H1 (cell line): ENCODE results near the gene ITPK1. TPM values are rescaled to one million over a fixed set of nuclear protein-coding genes. Genes with fewer than 3 reads are reported as not detected.

Experiments
- CTCF ChIA-PET: fragments of 300-600 bp; sonication (Branson Sonifier 250); formaldehyde crosslinking; loops from one replicate; lab custom pipeline; 2021; ENCODE audit not compliant: partially characterized antibody; lab: Charles Lee
- POLR2A ChIA-PET: fragments of 300-600 bp; sonication (Branson Sonifier 250); formaldehyde crosslinking; loops from one replicate; lab custom pipeline; 2021; ENCODE audit warnings: inconsistent platforms; ENCODE audit not compliant: partially characterized antibody; lab: Charles Lee
- DNase-seq, 2 experiments: peaks; one replicate each; pipeline versions ENCODE4 v3.0.0 to v3.0.0-alpha.2; 2010 to 2022; ENCODE audit warnings: low spot score in 2 of 2, low read depth in 1 of 2, mixed read lengths in 1 of 2
- FAIRE-seq: peaks from 2 replicates; lab custom pipeline; 2011; peaks lifted over from hg19 to GRCh38; lab: Jason Lieb, UNC
- H2AFZ ChIP-seq: 2 replicates; pipeline ENCODE4 v1.8.1; 2012; ENCODE audit warnings: low read length, inconsistent platforms
- H2AK5ac ChIP-seq: 2 replicates; pipeline ENCODE4 v1.6.1; 2013; ENCODE audit warnings: low read depth, low read length
- H2BK120ac ChIP-seq: replicated peaks from 2 replicates; pipeline ENCODE3; 2013; ENCODE audit warnings: low read depth, low read length, inconsistent platforms
- H2BK12ac ChIP-seq: 2 replicates; pipeline ENCODE4 v1.6.1; 2013; ENCODE audit warnings: low read depth, low read length
- H2BK15ac ChIP-seq: 2 replicates; pipeline ENCODE4 v1.6.1; 2013; ENCODE audit warnings: low read length
- H2BK20ac ChIP-seq: 2 replicates; pipeline ENCODE4 v1.6.1; 2013; ENCODE audit warnings: low read length
- H2BK5ac ChIP-seq: 2 replicates; pipeline ENCODE4 v1.6.1; 2013; ENCODE audit warnings: low read depth, low read length
- H3K14ac ChIP-seq: 2 replicates; pipeline ENCODE4 v1.6.1; 2013; ENCODE audit warnings: inconsistent platforms; ENCODE audit not compliant: insufficient read length
- H3K18ac ChIP-seq: 2 replicates; pipeline ENCODE4 v1.6.1; 2013; ENCODE audit warnings: low read length; ENCODE audit errors: extremely low read depth
- H3K23ac ChIP-seq: 2 replicates; pipeline ENCODE4 v1.6.1; 2013; ENCODE audit warnings: inconsistent platforms; ENCODE audit not compliant: insufficient read length
- H3K23me2 ChIP-seq: 2 replicates; pipeline ENCODE4 v1.6.1; 2013; ENCODE audit warnings: low read depth, low read length
- H3K27ac ChIP-seq: 2 replicates; pipeline ENCODE4 v1.6.1; 2011; ENCODE audit warnings: low read depth, low read length, inconsistent platforms
- H3K27me3 ChIP-seq, 4 experiments: replicated peaks in 1 of 4; 1 replicate in 1 of 4; 2 replicates in 3 of 4; pipeline versions ENCODE4 v1.6.1 to v1.8.1; 2011 to 2013; ENCODE audit warnings: low read length in 3 of 4, mild to moderate bottlenecking in 3 of 4, inconsistent platforms in 2 of 4, mixed read lengths in 2 of 4, moderate library complexity in 1 of 4; ENCODE audit not compliant: control insufficient read depth in 3 of 4, insufficient read depth in 3 of 4; ENCODE audit errors: extremely low read depth in 1 of 4
- H3K36me3 ChIP-seq, 4 experiments: 2 replicates each; pipeline versions ENCODE4 v1.6.1 to v1.8.1; 2011 to 2013; ENCODE audit warnings: mild to moderate bottlenecking in 4 of 4, low read length in 3 of 4, moderate library complexity in 2 of 4, control low read depth in 1 of 4, inconsistent platforms in 1 of 4; ENCODE audit not compliant: insufficient read depth in 4 of 4, control insufficient read depth in 2 of 4
- H3K4ac ChIP-seq: replicated peaks from 2 replicates; pipeline ENCODE3; 2013; ENCODE audit warnings: low read length, low read depth, mixed read lengths, inconsistent platforms; ENCODE audit not compliant: insufficient read length
- H3K4me1 ChIP-seq, 4 experiments: replicated peaks in 1 of 4; 1 replicate in 1 of 4; 2 replicates in 3 of 4; pipeline versions ENCODE4 v1.6.1 to v1.8.1; 2011 to 2013; ENCODE audit warnings: low read length in 3 of 4, inconsistent platforms in 2 of 4, mixed read lengths in 1 of 4; ENCODE audit not compliant: insufficient read depth in 4 of 4, control insufficient read depth in 3 of 4
- H3K4me2 ChIP-seq, 2 experiments: 2 replicates each; pipeline versions ENCODE4 v1.6.1 to v1.8.1; 2011 to 2013; ENCODE audit warnings: low read depth in 2 of 2, low read length in 2 of 2, control low read depth in 1 of 2, inconsistent platforms in 1 of 2, mild to moderate bottlenecking in 1 of 2; ENCODE audit not compliant: insufficient read depth in 1 of 2
- H3K4me3 ChIP-seq, 4 experiments: fragments of 200-600, 300-600 bp in 1 of 4; sonication (generic), shearing (Covaris generic), sonication (Bioruptor Twin) in 1 of 4; 2 replicates each; pipeline versions ENCODE4 v1.5.1 to v1.8.1; 2011 to 2016; ENCODE audit warnings: low read length in 4 of 4, low read depth in 3 of 4, control low read depth in 2 of 4, inconsistent platforms in 2 of 4, mild to moderate bottlenecking in 2 of 4, mixed read lengths in 1 of 4, moderate library complexity in 1 of 4; ENCODE audit not compliant: insufficient read depth in 2 of 4; ENCODE audit errors: extremely low read depth in 1 of 4
- H3K56ac ChIP-seq: replicated peaks from 2 replicates; pipeline ENCODE3; 2013; ENCODE audit warnings: low read depth, mild to moderate bottlenecking, mixed read lengths, low read length, inconsistent platforms; ENCODE audit not compliant: insufficient read length
- H3K79me1 ChIP-seq: 2 replicates; pipeline ENCODE4 v1.6.1; 2013; ENCODE audit warnings: low read depth, low read length, control low read depth
- H3K79me2 ChIP-seq, 2 experiments: 2 replicates each; pipeline versions ENCODE4 v1.6.1 to v1.8.1; 2012 to 2013; ENCODE audit warnings: low read length in 2 of 2, mild to moderate bottlenecking in 2 of 2, inconsistent platforms in 1 of 2; ENCODE audit not compliant: insufficient read depth in 2 of 2, control insufficient read depth in 1 of 2
- H3K9ac ChIP-seq, 4 experiments: replicated peaks in 1 of 4; 1 replicate in 1 of 4; 2 replicates in 3 of 4; pipeline versions ENCODE4 v1.6.1 to v1.8.1; 2011 to 2013; ENCODE audit warnings: low read depth in 3 of 4, low read length in 3 of 4, control low read depth in 2 of 4, mild to moderate bottlenecking in 2 of 4, moderate library complexity in 2 of 4, inconsistent platforms in 1 of 4; ENCODE audit errors: extremely low read depth in 1 of 4
- H3K9me3 ChIP-seq, 2 experiments: 2 replicates each; pipeline versions ENCODE4 v1.6.1 to v1.8.1; 2012 to 2013; ENCODE audit warnings: mild to moderate bottlenecking in 2 of 2, moderate library complexity in 2 of 2, control low read depth in 1 of 2, inconsistent platforms in 1 of 2, low read depth in 1 of 2, low read length in 1 of 2, mixed read lengths in 1 of 2; ENCODE audit not compliant: insufficient read depth in 2 of 2
- H4K20me1 ChIP-seq, 2 experiments: replicated peaks in 1 of 2; 2 replicates each; pipeline versions ENCODE3 to v1.8.1; 2011 to 2013; ENCODE audit warnings: inconsistent platforms in 2 of 2, low read length in 2 of 2, mild to moderate bottlenecking in 1 of 2; ENCODE audit not compliant: insufficient read depth in 2 of 2, control insufficient read depth in 1 of 2
- H4K5ac ChIP-seq: 2 replicates; pipeline ENCODE4 v1.6.1; 2013; ENCODE audit warnings: low read length, low read depth, mixed read lengths, inconsistent platforms; ENCODE audit not compliant: insufficient read length
- H4K8ac ChIP-seq: 2 replicates; pipeline ENCODE4 v1.8.0; 2013; ENCODE audit warnings: mild to moderate bottlenecking, moderate library complexity, low read length, inconsistent platforms; ENCODE audit not compliant: insufficient read depth; ENCODE audit errors: extremely low read depth
- H4K91ac ChIP-seq: replicated peaks from 2 replicates; pipeline ENCODE3; 2013; ENCODE audit warnings: low read length, mixed read lengths, inconsistent platforms; ENCODE audit not compliant: insufficient read length
- CHD1 ChIP-seq: IDR thresholded peaks from 2 replicates; pipeline ENCODE4 v1.6.1; 2012; ENCODE audit warnings: low read depth, low read length, improper control_type of control experiment
- CHD2 ChIP-seq: IDR thresholded peaks from 2 replicates; pipeline ENCODE4 v1.6.1; 2012; ENCODE audit warnings: low read length, improper control_type of control experiment
- E2F6 ChIP-seq: IDR thresholded peaks from 2 replicates; pipeline ENCODE4 v1.6.1; 2012; ENCODE audit warnings: inconsistent platforms
- EP300 ChIP-seq, 2 experiments: IDR thresholded peaks; 1 replicate in 1 of 2; 2 replicates in 1 of 2; pipeline ENCODE4 v1.6.1; 2011 to 2012; ENCODE audit warnings: low read depth in 2 of 2, low read length in 2 of 2, mild to moderate bottlenecking in 2 of 2, borderline replicate concordance in 1 of 2, inconsistent platforms in 1 of 2, moderate library complexity in 1 of 2
- RXRA ChIP-seq: IDR thresholded peaks from 2 replicates; pipeline ENCODE4 v1.6.1; 2011; ENCODE audit warnings: low read depth, mild to moderate bottlenecking, low read length, moderate library complexity; ENCODE audit not compliant: insufficient read depth
- SIRT6 ChIP-seq: IDR thresholded peaks from one replicate; pipeline ENCODE4 v1.7.1; 2012; ENCODE audit warnings: low read length, inconsistent platforms
- SIX5 ChIP-seq: IDR thresholded peaks from 2 replicates; pipeline ENCODE4 v1.6.1; 2011; ENCODE audit warnings: mild to moderate bottlenecking, low read depth, low read length
- SP2 ChIP-seq: IDR thresholded peaks from 2 replicates; pipeline ENCODE4 v1.6.1; 2012; ENCODE audit warnings: mild to moderate bottlenecking, low read length, inconsistent platforms
- SRF ChIP-seq: IDR thresholded peaks from 2 replicates; pipeline ENCODE4 v1.6.1; 2011; ENCODE audit warnings: mild to moderate bottlenecking, low read depth, low read length, moderate library complexity
- SUZ12 ChIP-seq: fragments of 200-600 bp; sonication (generic); IDR thresholded peaks from 2 replicates; pipeline ENCODE4 v1.6.1; 2012; ENCODE audit warnings: mild to moderate bottlenecking, inconsistent platforms, low read length, moderate library complexity, mixed read lengths
- TCF12 ChIP-seq: IDR thresholded peaks from 2 replicates; pipeline ENCODE4 v1.6.1; 2011; ENCODE audit warnings: low read depth, mild to moderate bottlenecking, low read length
- YY1 ChIP-seq: IDR thresholded peaks from 2 replicates; pipeline ENCODE4 v1.6.1; 2011; ENCODE audit warnings: low read depth, mild to moderate bottlenecking, low read length
- WGBS, 2 experiments: shearing (Covaris generic) in 1 of 2; methylation state at CpG; one replicate each; pipeline versions ENCODE4 v1.1.6 to v1.1.7; 2013 to 2015; ENCODE audit warnings: low lambda C conversion rate in 2 of 2, mixed read lengths in 2 of 2, inconsistent platforms in 1 of 2, low coverage in 1 of 2, missing lambda C conversion rate in 1 of 2; ENCODE audit not compliant: insufficient replicate concordance in 2 of 2, insufficient coverage in 1 of 2, insufficient read length in 1 of 2; ENCODE audit errors: extremely low coverage in 1 of 2, missing lambda C conversion rate in 1 of 2; 5-methylcytosine and 5-hydroxymethylcytosine counted together
- polyA plus RNA-seq, 7 experiments: library from polyadenylated mRNA; depleted of rRNA in 3 of 7; stranded (reverse) in 5 of 7; unstranded in 2 of 7; fragments of >200 nt in 5 of 7; fragments of 200-250 nt in 2 of 7; gene quantifications; 1 replicate in 5 of 7; 2 replicates in 1 of 7; 4 replicates in 1 of 7; pipeline versions ENCODE4 v1.2.1 to v1.2.3, GENCODE V29; 2011 to 2013; ENCODE audit warnings: missing spikeins in 2 of 7, mixed read lengths in 2 of 7
- total RNA-seq: library from RNA; stranded (reverse); fragmentation: NEBNext Ultra II Directional; extraction: Animal tissue kit (Norgen Biotek cat#: 25700); gene quantifications from 2 replicates; pipeline ENCODE4 v1.2.1, GENCODE V29; 2021

ITPK1 gene
- total and polyA plus RNA-seq, 2 of the 8 experiments (the other 6 are each of a cell fraction or from before 2014, with no cell fraction given) = 108 to 143 TPM

- Histone ChIP-seq H2BK12ac (no peak overlapping the region), H2BK15ac (no peak overlapping the region), H4K20me1 (peaks cover 0 to 4% of the 10 kb centered on the region in 2 experiments), H3K79me1 (peaks cover 3% of the 10 kb centered on the region; the same call in 1 of the 2 replicates), H3K9ac (no peak overlapping the region), H3K9me3 (no peaks in the 10 kb centered on the region), H2BK20ac (no peak overlapping the region), H3K18ac (no peak overlapping the region), H3K23me2 (no peaks in the 10 kb centered on the region), H3K14ac (no peak overlapping the region), H2AK5ac (no peak overlapping the region), H3K79me2 (no peaks in the 10 kb centered on the region), H3K4me3 (no peak overlapping the region), H2BK120ac (no peak overlapping the region), H3K4ac (no peak overlapping the region), H4K8ac (no peak overlapping the region), H2AFZ (no peak overlapping the region), H3K23ac (no peak overlapping the region), H3K4me2 (no peak overlapping the region), H3K36me3 (peaks cover 7 to 23% (median 11%) of the 10 kb centered on the region in 4 experiments; a peak in 5 of 8 replicates), H3K4me1 (no peaks in the 10 kb centered on the region), H3K27me3 (no peaks in the 10 kb centered on the region), H2BK5ac (no peak overlapping the region), H3K56ac (no peak overlapping the region), H4K91ac (no peak overlapping the region), H4K5ac (no peak overlapping the region), H3K27ac (no peak overlapping the region)
- FAIRE-seq (no peak), DNase-seq (no peak)
- ChIA-PET CTCF (interaction anchor here (0.8 to 3.0 kb wide), 6 partner anchors 9 to 225 kb away, joined by 3 to 13 read pairs (median 4); no protein-coding TSS in a partner anchor), POLR2A (interaction anchor here (1.2 to 1.4 kb wide), 2 partner anchors 17 to 23 kb away, joined by 3 read pairs; no protein-coding TSS in a partner anchor)
- 94% methylated on average over 33 of the region's 38 CpGs; no CpG with 5 or more reads in 1 of the 2 experiments for WGBS, 2 experiments
- TF ChIP-seq EP300 (IDR thresholded peaks at IDR 0.05; ENCODE audit: borderline replicate concordance in 1 of 2, low read depth in 2 of 2, low read length in 2 of 2) (no peak), TCF12 (no peak), SP2 (no peak), YY1 (no peak), SUZ12 (no peak), CHD2 (no peak), RXRA (no peak), E2F6 (no peak), SIX5 (no peak), SRF (no peak), CHD1 (no peak), SIRT6 (no peak)
These were observed 169.5 kb downstream of the ITPK1 start for GRCh38 chr14:92945959-92946846.
